PFSK-1 (cell line): ENCODE measurements around the gene KRTAP10-1.

Experiments used
- POLR2AphosphoS5 ChIP-seq: IDR thresholded peaks from 2 replicates; pipeline ENCODE4 v1.6.1; 2012; ENCODE audit warnings: low read depth, mild to moderate bottlenecking, control low read depth, low read length, moderate library complexity
- TF ChIP-seq, protein P1 (sequence below), 2 experiments: IDR thresholded peaks; 2 replicates each; pipeline versions ENCODE4 v1.6.1 to v1.8.0; 2011 to 2012; ENCODE audit warnings: low read depth in 2 of 2, low read length in 2 of 2, control low read depth in 1 of 2, inconsistent platforms in 1 of 2, mild to moderate bottlenecking in 1 of 2, moderate library complexity in 1 of 2; ENCODE audit not compliant: insufficient read depth in 1 of 2

- TF ChIP-seq, protein P1, sequence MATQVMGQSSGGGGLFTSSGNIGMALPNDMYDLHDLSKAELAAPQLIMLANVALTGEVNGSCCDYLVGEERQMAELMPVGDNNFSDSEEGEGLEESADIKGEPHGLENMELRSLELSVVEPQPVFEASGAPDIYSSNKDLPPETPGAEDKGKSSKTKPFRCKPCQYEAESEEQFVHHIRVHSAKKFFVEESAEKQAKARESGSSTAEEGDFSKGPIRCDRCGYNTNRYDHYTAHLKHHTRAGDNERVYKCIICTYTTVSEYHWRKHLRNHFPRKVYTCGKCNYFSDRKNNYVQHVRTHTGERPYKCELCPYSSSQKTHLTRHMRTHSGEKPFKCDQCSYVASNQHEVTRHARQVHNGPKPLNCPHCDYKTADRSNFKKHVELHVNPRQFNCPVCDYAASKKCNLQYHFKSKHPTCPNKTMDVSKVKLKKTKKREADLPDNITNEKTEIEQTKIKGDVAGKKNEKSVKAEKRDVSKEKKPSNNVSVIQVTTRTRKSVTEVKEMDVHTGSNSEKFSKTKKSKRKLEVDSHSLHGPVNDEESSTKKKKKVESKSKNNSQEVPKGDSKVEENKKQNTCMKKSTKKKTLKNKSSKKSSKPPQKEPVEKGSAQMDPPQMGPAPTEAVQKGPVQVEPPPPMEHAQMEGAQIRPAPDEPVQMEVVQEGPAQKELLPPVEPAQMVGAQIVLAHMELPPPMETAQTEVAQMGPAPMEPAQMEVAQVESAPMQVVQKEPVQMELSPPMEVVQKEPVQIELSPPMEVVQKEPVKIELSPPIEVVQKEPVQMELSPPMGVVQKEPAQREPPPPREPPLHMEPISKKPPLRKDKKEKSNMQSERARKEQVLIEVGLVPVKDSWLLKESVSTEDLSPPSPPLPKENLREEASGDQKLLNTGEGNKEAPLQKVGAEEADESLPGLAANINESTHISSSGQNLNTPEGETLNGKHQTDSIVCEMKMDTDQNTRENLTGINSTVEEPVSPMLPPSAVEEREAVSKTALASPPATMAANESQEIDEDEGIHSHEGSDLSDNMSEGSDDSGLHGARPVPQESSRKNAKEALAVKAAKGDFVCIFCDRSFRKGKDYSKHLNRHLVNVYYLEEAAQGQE (IDR thresholded peaks at IDR 0.05; ENCODE audit: insufficient read depth in 1 of 2, low read depth in 2 of 2, low read length in 2 of 2) = no peak
- TF ChIP-seq POLR2AphosphoS5 = no peak
Observed at GRCh38 chr21:44507673-44508425, 32.1 kb downstream of the KRTAP10-1 start.
